ENCODE results near the gene HAL. TPM values are rescaled to one million over a fixed set of nuclear protein-coding genes. Genes with fewer than 3 reads are reported as not detected.

HAL gene
- total RNA-seq, 1 experiment from 2014 or later, result 1.4 TPM

DNA sequence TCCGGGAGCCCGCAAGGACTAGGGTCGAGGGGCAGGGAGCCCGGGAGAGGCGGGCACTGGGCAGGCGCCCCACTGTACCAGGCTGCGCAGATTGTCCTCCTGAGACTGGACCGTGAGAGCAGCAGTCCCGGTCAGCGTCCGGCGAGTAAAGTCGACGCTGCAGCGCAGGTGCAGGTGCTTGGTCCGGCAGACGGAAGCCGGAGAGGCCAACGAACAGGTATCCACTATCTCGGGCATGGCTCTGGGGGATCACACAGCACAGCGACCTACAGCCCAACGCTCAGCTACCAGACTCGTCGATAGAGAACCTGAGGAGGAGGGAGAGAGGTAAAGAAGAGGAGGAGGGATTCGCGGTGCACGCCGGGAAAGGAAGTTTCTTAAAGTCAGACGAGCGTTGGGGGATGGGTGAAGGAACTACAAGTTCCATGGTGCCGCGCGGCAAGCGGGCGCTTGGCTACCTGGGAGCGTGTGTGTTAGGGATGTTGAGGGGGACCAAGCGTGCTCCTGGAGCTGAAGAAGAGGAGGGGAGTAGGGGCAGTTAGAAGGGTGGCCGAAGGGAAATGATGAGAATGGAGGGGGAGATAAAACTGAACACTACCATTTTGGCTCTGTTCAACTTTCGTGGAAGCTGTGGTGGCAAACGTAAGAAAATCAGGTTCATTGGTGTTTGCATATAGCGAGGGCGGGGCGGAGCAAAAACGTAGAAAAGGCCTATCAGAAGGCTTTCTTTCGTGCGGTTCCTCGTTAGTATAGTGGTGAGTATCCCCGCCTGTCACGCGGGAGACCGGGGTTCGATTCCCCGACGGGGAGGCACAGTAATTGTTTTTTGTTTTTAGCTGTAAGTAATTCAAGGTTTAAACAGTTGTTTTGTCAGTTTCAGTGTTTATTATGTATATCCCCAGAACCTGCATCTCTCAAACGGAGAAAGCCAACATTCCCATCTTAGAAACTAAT lies 39.4 kb upstream of the HAL start, which contains the start of gene LTA4H:
LTA4H (minus strand) TSS at position 305 of the 954 bp plus-strand sequence; CDS start at position 237, 68 bp downstream.
- H3K36me3 Mint-ChIP-seq (ENCODE audit: insufficient read depth, unreplicated experiment), result no peaks in the 10 kb centered on the region
- no peaks in the 10 kb centered on the region for H3K27me3 Mint-ChIP-seq (ENCODE audit: unreplicated experiment)
- peak; percentile 98 for DNase-seq
- no peak within 1 kb of the TSS for H3K4me3 Mint-ChIP-seq (ENCODE audit: low read depth, unreplicated experiment)
- CTCF ChIA-PET, result interaction anchor here (0.5 to 2.3 kb wide), 6 partner anchors 9 to 660 kb away, joined by 3 to 9 read pairs (median 4); no protein-coding TSS in a partner anchor
- TF ChIP-seq, protein P1, sequence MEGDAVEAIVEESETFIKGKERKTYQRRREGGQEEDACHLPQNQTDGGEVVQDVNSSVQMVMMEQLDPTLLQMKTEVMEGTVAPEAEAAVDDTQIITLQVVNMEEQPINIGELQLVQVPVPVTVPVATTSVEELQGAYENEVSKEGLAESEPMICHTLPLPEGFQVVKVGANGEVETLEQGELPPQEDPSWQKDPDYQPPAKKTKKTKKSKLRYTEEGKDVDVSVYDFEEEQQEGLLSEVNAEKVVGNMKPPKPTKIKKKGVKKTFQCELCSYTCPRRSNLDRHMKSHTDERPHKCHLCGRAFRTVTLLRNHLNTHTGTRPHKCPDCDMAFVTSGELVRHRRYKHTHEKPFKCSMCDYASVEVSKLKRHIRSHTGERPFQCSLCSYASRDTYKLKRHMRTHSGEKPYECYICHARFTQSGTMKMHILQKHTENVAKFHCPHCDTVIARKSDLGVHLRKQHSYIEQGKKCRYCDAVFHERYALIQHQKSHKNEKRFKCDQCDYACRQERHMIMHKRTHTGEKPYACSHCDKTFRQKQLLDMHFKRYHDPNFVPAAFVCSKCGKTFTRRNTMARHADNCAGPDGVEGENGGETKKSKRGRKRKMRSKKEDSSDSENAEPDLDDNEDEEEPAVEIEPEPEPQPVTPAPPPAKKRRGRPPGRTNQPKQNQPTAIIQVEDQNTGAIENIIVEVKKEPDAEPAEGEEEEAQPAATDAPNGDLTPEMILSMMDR (IDR thresholded peaks at IDR 0.05; ENCODE audit: unreplicated experiment), result no peak
- peaks cover 4% of the 10 kb centered on the region for H3K4me1 Mint-ChIP-seq (ENCODE audit: low read depth, unreplicated experiment)
- no peaks in the 10 kb centered on the region for H3K9me3 Mint-ChIP-seq (ENCODE audit: low read depth, unreplicated experiment)
- H3K27ac Mint-ChIP-seq (ENCODE audit: unreplicated experiment), result no peak within 1 kb of the TSS
- TSS peak; percentile 79 for BruUV-seq (replicated peaks)
- intact Hi-C loops (cut with micrococcal nuclease; ENCODE audit: unreplicated experiment), result loop anchor here (2.0 kb wide), 1 partner anchor 13 kb away; no protein-coding TSS in a partner anchor

DNA sequence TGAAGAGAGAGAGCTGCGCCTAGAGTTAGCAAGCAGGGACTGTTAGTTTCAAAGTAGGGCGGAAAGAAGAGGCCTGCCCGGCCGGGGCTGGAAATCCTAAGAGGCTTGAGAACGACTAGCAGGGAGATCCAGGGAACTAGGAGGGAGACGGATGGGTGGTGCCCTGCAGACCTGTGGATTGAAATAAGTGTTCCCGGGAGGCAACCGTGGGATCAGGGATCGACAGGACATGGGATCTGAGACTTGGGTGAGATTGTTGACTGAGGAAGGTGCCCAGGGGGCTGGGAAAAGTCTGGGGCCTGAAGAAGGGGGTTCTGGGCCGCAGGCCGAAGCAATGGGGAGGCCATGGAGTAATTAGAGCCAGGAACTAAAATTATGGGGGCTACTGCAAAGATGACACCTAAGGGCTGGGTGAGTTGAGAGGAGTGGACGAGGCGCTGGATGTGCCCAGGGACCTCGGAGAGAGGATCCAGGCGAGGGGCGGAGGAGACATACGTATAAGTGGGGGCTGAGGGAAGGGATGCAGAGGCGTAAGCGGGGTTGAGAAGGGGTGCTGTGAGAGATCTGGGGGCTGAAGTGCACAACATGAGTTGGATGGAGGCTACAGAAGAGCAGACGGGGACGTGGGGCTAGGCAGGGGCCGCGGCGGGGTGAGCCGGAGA lies 38.6 kb upstream of the HAL start:
- TF ChIP-seq, protein P1 (IDR thresholded peaks at IDR 0.05; ENCODE audit: unreplicated experiment), result no peak
- H3K27me3 Mint-ChIP-seq (ENCODE audit: unreplicated experiment), result no peaks in the 10 kb centered on the region

DNA sequence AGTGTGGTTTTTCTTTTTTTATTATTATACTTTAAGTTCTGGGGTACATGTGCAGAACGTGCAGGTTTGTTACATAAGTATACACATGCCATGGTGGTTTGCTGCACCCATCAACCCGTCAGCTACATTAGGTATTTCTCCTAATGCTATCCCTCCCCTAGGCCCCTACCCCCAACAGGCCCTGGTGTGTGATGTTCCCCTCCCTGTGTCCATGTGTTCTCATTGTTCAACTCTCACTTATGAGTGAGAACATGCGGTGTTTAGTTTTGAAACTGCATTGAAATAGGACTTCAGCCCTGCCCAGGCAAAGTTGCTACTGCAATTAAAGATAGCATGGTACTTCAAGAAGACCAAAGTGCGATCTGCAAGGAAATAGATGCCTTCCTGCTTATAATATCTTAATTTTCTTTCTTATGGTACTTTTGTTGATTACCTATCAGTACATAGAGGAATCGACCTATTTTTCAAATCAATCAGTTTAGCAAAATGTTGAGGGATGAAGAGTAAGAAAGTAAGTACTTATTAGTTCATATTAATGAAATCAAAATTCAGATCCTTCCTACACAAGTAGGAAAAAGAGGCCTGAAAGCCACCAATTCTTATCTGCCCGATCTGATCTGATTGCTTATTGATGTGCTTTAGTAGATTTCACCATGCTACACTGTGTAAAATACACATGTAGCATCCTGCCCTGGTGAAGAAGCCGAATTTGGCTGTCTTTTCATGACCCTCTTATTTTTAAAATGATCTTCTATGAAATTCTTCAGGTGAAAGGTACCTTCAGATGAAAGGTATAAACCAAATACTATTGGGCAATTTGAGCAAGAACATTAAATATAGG lies 37.6 kb upstream of the HAL start:
- DNase-seq, result no peak
- CTCF ChIA-PET, result no interaction called here
- no peak overlapping the region for H3K27ac Mint-ChIP-seq (ENCODE audit: unreplicated experiment)
- H3K4me3 Mint-ChIP-seq (ENCODE audit: low read depth, unreplicated experiment), result no peak overlapping the region
- TF ChIP-seq, protein P1 (IDR thresholded peaks at IDR 0.05; ENCODE audit: unreplicated experiment), result no peak
- no peaks in the 10 kb centered on the region for H3K27me3 Mint-ChIP-seq (ENCODE audit: unreplicated experiment)
- H3K4me1 Mint-ChIP-seq (ENCODE audit: low read depth, unreplicated experiment), result peaks cover 15% of the 10 kb centered on the region
- H3K36me3 Mint-ChIP-seq (ENCODE audit: insufficient read depth, unreplicated experiment), result no peaks in the 10 kb centered on the region
- intact Hi-C loops (cut with micrococcal nuclease; ENCODE audit: unreplicated experiment), result loop anchor here (2.0 kb wide), 1 partner anchor 15 kb away; no protein-coding TSS in a partner anchor
- TSS peak; percentile 50 for BruUV-seq (replicated peaks)
- H3K9me3 Mint-ChIP-seq (ENCODE audit: low read depth, unreplicated experiment), result no peaks in the 10 kb centered on the region

More for the DNA sequence above, 38.6 kb upstream of the HAL start:
- Mint-ChIP-seq H3K4me1 (ENCODE audit: low read depth, unreplicated experiment) (peaks cover 12% of the 10 kb centered on the region), H3K36me3 (ENCODE audit: insufficient read depth, unreplicated experiment) (no peaks in the 10 kb centered on the region), H3K4me3 (ENCODE audit: low read depth, unreplicated experiment) (no peak overlapping the region), H3K27ac (ENCODE audit: unreplicated experiment) (no peak overlapping the region), H3K9me3 (ENCODE audit: low read depth, unreplicated experiment) (no peaks in the 10 kb centered on the region)
- intact Hi-C loops (cut with micrococcal nuclease; ENCODE audit: unreplicated experiment), result loop anchor here (2.0 kb wide), 1 partner anchor 14 kb away; no protein-coding TSS in a partner anchor
- peak; percentile 29 for DNase-seq
- CTCF ChIA-PET, result interaction anchor here (0.6 to 2.3 kb wide), 4 partner anchors 8 to 23 kb away, joined by 3 to 9 read pairs (median 6); no protein-coding TSS in a partner anchor
- no TSS peak for BruUV-seq (replicated peaks)

DNA sequence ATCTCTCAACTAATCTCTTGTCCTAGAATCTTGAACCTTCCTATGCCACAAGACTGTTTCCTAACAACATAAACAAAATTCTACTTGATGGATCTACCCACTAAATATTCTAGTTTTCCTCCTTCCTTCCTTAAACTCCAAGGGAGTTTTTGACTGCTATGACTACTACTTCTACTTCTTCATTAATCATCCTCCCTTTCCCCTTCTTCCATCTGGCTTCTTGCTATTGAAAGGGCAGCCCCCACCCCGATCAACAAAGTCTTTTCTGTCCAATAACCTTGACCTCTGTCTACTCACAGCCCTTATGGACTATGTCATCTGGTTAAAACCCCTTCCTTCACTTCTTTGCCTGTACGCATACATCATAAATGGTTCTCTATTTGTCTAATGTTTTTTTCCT lies 33.7 kb upstream of the HAL start:
- peaks cover 15% of the 10 kb centered on the region for H3K4me1 Mint-ChIP-seq (ENCODE audit: low read depth, unreplicated experiment)
- CTCF ChIA-PET, result no interaction called here
- TF ChIP-seq, protein P1 (IDR thresholded peaks at IDR 0.05; ENCODE audit: unreplicated experiment), result no peak
- peaks cover 9% of the 10 kb centered on the region for H3K36me3 Mint-ChIP-seq (ENCODE audit: insufficient read depth, unreplicated experiment)
- intact Hi-C loops (cut with micrococcal nuclease; ENCODE audit: unreplicated experiment), result no loop called here
- no peaks in the 10 kb centered on the region for H3K27me3 Mint-ChIP-seq (ENCODE audit: unreplicated experiment)
- no peak overlapping the region for H3K4me3 Mint-ChIP-seq (ENCODE audit: low read depth, unreplicated experiment)
- no peak overlapping the region for H3K27ac Mint-ChIP-seq (ENCODE audit: unreplicated experiment)
- DNase-seq, result no peak
- no TSS peak for BruUV-seq (replicated peaks)
- H3K9me3 Mint-ChIP-seq (ENCODE audit: low read depth, unreplicated experiment), result no peaks in the 10 kb centered on the region

Data from Calu3 (cell line).